Measurements from ENCODE around the gene ZNF512. TPM values are rescaled to one million over a fixed set of nuclear protein-coding genes. Genes with fewer than 3 reads are reported as not detected.
A peak's percentile ranks its signal among the peaks of the same experiment; 100 is the strongest.
"Not testable (repeated sequence)": the region's sequence is repeated elsewhere in the genome, so short reads cannot be mapped to it uniquely, and the experiment has no call there.

Gene ZNF512
- total RNA-seq, 1 donor = 32.2 TPM

DNA sequence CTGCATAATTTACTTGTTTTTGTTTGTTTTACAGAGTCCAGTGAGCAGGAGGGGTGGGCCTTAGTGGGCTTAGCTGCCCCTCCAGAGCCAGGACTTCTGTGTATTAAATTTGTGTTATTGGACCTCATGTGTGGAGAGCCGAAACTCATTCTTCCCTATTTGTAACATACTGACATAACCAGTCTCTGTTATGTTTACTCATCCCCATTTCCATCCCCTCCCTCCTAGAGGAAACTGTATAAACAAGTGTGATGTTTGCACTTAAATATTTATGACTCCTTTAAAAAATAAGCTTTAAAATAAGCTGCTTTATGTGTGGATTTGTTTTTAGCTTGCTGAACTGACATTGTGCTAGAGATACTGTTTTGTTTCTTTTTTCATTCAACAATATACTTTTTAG, 13.8 kb downstream of the ZNF512 start:
- TF ChIP-seq, protein P1, sequence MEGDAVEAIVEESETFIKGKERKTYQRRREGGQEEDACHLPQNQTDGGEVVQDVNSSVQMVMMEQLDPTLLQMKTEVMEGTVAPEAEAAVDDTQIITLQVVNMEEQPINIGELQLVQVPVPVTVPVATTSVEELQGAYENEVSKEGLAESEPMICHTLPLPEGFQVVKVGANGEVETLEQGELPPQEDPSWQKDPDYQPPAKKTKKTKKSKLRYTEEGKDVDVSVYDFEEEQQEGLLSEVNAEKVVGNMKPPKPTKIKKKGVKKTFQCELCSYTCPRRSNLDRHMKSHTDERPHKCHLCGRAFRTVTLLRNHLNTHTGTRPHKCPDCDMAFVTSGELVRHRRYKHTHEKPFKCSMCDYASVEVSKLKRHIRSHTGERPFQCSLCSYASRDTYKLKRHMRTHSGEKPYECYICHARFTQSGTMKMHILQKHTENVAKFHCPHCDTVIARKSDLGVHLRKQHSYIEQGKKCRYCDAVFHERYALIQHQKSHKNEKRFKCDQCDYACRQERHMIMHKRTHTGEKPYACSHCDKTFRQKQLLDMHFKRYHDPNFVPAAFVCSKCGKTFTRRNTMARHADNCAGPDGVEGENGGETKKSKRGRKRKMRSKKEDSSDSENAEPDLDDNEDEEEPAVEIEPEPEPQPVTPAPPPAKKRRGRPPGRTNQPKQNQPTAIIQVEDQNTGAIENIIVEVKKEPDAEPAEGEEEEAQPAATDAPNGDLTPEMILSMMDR (IDR thresholded peaks at IDR 0.05; ENCODE audit: insufficient read depth, low read length) = no peak
- DNase-seq (ENCODE audit: low read depth) = no peak
- H3K4me3 ChIP-seq (ENCODE audit: low read depth, low read length) = no peak overlapping the region

DNA sequence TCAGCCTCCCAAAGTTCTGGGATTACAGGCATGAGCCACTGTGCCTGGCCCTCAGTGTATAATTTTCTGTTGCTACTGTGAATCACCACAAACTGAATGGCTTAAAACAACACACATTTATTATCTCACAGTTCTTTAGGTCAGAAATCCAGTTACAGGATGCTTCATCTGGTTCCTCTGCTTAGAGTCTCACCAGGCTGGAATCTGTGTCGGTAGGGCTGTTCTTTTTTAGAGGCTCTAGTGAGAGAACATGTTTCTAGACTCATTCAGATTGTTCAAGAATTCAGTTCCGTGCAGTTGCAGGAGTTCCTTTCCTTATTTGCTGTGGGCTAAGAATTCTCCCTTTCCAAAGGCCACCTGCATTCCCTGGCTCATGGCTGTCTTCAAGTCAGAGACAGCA, 23.8 kb downstream of the ZNF512 start:
- DNase-seq (ENCODE audit: low read depth) = no peak
- no peak overlapping the region for H3K4me3 ChIP-seq (ENCODE audit: low read depth, low read length)
- TF ChIP-seq, protein P1 (IDR thresholded peaks at IDR 0.05; ENCODE audit: insufficient read depth, low read length) = no peak

DNA sequence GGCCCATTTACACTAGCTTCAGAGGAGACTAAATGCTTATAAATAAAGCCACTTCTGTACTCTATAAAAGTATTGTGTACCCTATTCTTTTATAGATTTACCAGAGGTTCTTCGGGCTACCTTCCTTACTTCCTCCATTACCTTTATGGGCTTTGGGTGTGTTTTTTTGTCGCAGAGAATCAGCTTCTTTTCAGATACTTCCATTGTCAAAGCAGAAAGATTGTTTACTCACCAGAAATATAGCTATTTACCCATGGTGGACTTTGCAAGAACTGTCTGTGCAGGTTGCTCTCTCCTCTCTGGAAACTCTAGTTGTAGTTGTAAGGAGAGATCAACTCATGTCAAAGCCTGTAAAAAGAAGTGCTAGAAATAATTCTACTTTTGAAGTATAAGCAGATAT, 31.1 kb downstream of the ZNF512 start:
- DNase-seq (ENCODE audit: low read depth) = no peak
- TF ChIP-seq, protein P1 (IDR thresholded peaks at IDR 0.05; ENCODE audit: insufficient read depth, low read length) = no peak
- H3K4me3 ChIP-seq (ENCODE audit: low read depth, low read length) = no peak overlapping the region

DNA sequence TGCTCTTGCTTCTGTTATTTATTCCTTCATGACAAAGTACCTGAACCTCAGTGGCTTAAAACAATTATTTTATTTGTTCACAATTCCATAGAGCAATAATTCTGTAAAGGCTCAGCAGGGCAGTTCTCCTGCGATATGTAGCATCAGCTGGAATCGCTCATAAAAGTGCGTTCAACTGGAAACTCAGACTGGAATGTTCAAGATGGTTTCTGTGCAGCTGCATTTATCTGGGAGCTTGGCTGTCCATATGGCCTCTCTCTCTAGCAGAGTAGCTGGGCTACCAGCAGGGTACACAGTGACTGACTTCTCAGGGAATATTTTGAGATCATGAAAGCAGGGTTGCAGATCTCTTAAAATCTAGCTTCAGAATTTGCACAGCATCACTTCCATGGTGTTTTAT, 32.5 kb downstream of the ZNF512 start:
- no peak overlapping the region for H3K4me3 ChIP-seq (ENCODE audit: low read depth, low read length)
- no peak for DNase-seq (ENCODE audit: low read depth)
- TF ChIP-seq, protein P1 (IDR thresholded peaks at IDR 0.05; ENCODE audit: insufficient read depth, low read length) = no peak

DNA sequence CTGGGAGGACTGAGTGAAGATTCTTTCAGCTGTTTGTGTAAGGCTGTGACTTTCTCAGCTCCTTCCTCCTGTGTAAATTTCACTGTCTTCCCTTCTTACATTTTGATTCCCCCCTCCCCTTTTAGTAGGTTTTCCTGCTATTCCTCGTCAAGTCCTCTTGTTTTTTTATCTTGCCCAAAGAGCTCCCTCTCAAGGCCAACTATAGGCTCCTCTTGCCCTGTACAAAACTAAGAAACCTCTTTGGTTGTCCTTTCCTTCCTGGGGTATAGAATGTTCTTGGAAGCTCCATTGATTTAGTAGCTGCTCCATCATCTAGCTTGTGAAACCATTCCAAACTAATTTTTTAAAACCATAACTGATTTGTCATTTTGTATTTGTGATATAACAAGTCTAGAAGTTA, 38.7 kb downstream of the ZNF512 start:
- DNase-seq (ENCODE audit: low read depth) = no peak
- no peak overlapping the region for H3K4me3 ChIP-seq (ENCODE audit: low read depth, low read length)
- TF ChIP-seq, protein P1 (IDR thresholded peaks at IDR 0.05; ENCODE audit: insufficient read depth, low read length) = no peak

DNA sequence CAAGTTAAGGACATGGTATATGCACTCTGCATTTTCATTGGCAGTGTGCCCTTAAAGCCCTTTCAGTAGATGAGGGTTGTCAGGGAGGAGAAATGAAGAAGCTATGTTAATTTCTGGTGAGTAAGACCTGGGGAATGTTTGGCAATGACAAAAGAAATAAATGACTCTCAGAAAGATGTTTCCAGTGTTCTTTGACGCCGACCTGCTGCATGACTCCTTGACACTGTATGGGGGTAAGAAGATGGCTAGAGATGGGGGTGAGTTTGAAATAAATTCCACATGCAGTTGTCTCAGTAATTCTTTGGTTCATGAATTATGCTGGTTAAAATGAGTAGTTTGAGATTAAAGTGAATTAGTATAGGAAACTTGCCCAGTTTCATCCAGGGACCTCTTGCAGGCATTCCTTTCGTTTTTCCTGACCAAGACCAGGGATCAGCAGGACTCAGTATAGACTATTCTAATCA, 40.1 kb downstream of the ZNF512 start:
- H3K4me3 ChIP-seq (ENCODE audit: low read depth, low read length) = no peak overlapping the region
- TF ChIP-seq, protein P1 (IDR thresholded peaks at IDR 0.05; ENCODE audit: insufficient read depth, low read length) = no peak
- peak; percentile 76 for DNase-seq (ENCODE audit: low read depth)

DNA sequence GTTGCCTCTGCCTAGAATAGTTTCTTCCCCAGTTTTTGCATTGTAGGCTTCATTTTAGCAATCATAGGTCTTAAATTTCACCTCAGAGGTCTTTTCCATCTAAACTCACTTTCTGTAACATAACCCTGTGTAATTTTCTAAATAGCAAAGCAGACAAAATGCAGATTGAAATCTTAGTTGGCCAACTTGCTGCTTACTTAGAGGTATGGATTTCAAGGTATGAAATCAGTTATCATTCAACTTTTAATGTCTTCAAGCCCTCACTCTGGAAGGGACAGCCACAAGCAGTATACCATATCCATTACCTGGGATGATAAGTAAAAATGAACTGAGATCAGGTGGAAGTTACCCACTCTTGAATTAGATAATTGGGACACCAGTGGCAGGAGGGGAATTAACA, 42.1 kb downstream of the ZNF512 start:
- H3K4me3 ChIP-seq (ENCODE audit: low read depth, low read length) = no peak overlapping the region
- DNase-seq (ENCODE audit: low read depth) = no peak
- TF ChIP-seq, protein P1 (IDR thresholded peaks at IDR 0.05; ENCODE audit: insufficient read depth, low read length) = no peak

DNA sequence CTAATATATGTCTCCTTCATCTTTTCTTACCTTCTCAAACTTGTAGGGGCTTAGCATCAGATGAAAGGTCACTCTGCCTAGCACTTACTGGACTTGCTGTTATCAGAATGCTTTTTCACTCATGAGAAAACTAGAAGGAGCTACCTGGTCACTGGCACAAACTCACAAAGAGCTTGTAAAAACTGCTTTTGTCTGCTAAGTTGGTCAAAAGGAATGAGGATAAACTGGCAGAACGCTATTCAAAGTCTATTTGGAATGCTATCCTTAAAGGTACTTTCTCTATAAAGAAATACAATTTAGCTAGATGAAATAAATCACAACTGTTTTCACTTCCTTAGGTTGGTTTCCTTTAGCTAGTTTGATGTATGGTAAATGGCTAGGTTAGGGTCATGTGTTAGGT, 43.5 kb downstream of the ZNF512 start:
- H3K4me3 ChIP-seq (ENCODE audit: low read depth, low read length) = not testable (repeated sequence)

DNA sequence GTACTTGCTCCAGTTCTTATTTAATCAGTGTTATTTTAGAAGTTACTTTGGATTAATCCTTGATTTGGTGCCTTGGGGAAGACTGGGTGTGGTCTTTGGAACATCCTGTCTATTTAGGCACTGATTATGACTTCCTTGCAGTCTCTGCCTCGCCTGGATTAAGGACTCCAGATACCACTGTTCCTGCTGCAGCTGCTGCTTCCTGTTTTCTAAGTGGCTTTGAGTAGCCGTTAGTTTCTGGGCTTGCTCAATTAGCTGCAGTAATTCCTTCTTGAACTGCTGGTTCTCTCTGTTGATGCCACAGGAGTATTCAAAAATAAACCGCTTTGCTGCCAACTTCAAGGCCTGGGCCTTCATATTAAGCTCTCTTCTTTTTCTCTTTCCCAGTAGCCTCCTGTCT, 44.1 kb downstream of the ZNF512 start:
- not testable (repeated sequence) for DNase-seq (ENCODE audit: low read depth); H3K4me3 ChIP-seq (ENCODE audit: low read depth, low read length)

More for the DNA sequence above, 43.5 kb downstream of the ZNF512 start:
- DNase-seq (ENCODE audit: low read depth) = not testable (repeated sequence)

Data from fibroblast of the aortic adventitia (primary cell).